ENCODE measurements around the gene NMU.

DNA sequence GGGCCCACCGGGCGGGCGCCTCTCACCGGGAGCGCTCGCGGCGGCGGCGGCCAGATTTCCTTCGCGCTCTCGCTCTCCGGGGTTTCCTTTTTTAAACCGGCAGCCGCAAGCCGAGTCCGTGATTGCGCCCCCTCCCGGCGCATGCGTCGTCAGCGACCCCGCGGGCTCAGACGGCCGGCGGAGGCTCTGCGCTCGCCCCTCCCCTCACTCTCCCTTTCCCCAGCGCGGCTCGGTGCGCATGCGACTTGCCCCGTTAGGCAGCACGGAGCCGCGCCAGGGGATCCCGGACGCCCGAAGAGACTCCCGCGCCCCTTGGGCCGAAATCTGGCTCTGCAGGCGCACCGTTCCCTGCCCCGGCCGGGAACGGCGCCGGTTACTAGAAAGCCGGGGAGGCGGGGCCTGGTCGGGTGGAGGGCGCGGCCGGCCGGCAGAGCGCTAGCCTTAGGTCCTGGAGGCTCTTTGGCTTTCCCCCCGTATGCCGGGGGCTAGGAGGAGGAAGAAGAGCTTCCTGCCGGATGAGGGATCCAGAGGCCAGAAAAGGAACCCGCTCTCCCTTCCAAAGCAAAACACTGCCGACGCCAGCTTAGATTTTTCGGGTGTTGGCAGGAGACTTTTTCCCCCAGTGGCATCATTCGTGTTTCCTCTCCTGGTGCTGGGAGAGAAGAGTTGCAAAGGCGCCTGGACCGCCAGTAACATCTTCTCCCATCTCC, 89.2 kb downstream of the NMU start, which contains the start of gene CLOCK:
- TF ChIP-seq, protein P1, sequence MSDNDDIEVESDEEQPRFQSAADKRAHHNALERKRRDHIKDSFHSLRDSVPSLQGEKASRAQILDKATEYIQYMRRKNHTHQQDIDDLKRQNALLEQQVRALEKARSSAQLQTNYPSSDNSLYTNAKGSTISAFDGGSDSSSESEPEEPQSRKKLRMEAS (IDR thresholded peaks at IDR 0.05; ENCODE audit: low read depth, low read length), result no peak
- TF ChIP-seq, protein P2, sequence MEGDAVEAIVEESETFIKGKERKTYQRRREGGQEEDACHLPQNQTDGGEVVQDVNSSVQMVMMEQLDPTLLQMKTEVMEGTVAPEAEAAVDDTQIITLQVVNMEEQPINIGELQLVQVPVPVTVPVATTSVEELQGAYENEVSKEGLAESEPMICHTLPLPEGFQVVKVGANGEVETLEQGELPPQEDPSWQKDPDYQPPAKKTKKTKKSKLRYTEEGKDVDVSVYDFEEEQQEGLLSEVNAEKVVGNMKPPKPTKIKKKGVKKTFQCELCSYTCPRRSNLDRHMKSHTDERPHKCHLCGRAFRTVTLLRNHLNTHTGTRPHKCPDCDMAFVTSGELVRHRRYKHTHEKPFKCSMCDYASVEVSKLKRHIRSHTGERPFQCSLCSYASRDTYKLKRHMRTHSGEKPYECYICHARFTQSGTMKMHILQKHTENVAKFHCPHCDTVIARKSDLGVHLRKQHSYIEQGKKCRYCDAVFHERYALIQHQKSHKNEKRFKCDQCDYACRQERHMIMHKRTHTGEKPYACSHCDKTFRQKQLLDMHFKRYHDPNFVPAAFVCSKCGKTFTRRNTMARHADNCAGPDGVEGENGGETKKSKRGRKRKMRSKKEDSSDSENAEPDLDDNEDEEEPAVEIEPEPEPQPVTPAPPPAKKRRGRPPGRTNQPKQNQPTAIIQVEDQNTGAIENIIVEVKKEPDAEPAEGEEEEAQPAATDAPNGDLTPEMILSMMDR (IDR thresholded peaks at IDR 0.05; ENCODE audit: low read depth, low read length), result peak; percentile 29

Measured in NB4 (cell line).